Measurements from ENCODE around the gene KCNH4.
"Not testable (repeated sequence)": the region's sequence is repeated elsewhere in the genome, so short reads cannot be mapped to it uniquely, and the experiment has no call there.

The KCNH4 gene

DNA sequence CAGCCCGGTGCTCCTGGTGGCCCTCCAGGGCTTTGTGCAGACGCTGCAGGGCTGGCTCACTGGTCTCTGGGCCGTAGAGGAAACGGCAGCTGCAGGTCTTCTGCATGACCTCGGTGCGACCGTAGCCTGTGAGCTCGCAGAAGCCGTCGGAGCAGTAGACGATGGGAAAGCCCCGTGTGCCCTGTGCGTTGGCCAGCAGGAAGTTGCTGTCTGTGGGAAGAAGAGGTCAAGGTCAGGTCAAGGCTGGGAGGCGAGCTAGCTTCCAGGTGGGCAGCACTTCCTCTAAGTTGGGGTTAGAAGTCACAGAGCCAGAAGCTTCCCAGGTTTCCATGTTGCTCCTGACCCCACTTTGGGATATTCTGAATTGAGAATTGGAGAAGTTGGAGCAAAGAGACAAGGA, 2.1 kb downstream of the KCNH4 start:
- no peak for DNase-seq

DNA sequence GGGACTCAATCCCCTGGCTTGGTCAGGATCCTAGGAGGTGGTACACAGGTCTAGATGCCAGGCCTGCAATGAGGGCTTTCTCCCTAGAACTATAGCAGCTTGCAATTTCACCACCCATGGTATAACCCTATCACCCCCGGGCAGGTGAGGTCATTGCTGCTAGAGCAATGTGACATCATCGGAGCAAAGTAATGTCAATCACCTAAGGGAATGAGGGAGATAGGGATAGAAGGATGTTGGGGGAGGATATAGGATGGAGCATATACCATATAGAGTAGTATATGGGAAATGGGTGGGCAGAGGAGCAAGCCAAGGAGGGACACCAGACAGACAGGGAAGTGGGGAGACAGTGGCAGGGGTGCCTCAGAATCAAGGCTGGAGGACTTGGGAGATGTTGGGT, 3.3 kb downstream of the KCNH4 start:
- DNase-seq, result no peak

DNA sequence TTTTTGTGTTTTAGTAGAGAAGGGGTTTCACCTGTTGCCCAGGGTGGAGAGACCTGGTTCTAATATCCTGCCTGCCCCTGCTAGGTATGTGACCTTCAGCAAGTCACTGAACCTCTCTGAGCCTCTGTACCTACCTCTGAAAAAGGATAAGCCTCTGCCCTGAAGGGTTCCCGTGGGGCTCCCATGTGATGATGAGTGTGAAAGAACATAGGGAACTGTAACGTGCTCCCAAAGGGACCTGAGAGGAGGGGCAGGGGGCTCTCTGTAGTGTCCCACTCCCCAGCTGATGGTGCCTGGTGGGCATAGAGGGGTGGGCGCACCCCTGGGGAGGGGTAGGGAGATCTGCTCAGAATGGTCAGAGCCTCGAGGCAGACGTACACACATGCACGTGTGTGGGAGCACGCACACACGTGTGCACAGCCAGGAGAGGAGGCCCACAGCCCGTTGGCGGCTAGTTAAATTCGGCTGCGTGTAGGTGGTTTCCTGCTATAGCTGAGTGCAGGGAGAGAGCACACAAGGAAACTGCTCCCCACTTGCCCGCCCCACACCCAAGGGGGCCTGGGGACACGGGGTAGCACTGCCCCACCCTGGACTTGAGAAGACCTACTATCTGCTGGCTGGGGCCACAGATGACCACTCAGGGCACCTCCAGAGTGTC, 6.7 kb downstream of the KCNH4 start:
- no peak for DNase-seq

DNA sequence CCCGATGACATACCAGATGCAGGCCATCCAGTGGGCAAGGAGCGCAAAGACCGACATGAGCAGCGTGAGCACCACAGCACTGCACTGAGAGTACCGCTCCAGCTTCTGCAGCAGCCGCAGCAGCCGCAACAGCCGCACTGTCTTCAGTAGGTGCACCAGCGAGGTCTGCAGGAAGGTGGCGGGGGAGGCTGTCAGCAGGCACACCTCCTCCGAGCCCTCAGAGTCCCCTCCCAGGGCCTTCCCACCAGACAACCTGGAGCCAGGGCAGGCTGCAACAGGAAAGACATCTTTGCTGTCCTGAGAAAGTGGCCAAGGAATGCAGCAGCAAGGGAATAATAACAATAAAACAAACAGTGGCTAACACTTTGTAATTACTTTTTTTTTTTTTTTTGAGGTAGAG, 9.1 kb downstream of the KCNH4 start:
- DNase-seq, result no peak

DNA sequence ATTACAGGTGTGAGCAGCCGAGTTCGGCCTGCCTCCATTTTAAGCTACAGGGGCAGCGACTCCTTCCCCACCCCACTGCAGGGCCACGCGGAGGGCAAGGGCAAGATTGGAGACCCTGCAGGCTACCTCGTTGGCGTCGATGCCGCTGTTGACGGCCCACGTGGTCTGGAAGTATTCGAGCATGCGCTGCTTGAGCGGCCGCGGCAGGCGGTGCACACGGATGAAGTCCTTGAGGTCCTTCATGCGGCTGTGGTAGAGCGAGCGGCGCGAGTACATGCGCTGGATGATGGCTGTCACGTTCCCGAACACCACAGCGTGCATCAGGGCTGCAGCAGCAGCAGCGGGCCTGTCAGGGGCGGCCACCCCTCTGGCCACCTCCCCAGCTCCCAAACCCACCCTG, 11.6 kb downstream of the KCNH4 start:
- no peak for DNase-seq

DNA sequence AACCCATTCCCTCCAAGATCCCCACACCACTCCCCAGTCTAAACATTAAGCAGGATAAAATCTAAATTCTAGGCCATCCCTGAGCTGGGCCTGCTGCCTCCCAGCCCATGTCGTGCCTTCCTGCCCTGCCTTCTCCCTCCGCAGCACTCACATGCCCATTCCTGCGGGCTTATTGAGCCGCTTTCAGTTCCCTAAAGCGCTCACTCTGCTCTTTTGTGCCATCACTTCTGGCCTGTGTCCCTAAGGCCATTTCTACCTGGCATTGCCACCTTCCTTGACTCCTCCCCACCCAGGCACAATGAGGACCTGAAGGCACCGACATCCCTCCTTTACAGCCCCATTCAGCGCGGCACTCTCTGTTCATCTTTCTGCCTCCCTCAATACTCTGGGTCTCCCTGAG, 13.1 kb downstream of the KCNH4 start:
- no peak for DNase-seq

DNA sequence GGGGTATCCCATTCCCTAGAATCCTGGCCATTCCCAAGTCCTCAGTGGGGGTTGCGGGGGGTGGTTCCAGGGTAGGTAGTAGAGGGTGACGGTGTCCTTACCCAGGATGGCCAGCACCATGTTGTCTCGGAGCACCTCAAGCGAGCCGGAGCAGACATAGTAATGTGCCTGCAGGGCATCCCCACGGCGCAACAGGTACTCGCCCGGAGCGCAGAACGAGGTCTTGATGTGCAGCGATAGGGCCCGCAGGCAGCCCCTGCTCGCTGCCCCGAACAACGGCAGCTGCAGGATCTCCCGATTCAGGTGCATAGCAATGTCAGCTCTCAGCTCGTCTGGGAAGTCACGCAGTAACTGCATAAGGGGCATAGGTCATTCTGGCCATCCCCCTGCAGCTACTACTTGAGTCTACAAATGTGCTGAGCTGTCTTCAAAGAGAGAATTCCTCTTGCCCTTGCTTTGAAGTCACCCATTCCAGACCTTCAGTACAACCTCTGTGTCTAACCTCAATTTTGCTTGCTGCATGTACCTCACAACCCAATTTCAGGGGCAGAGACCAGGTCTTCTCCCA, 14.7 kb downstream of the KCNH4 start:
- DNase-seq, result no peak

DNA sequence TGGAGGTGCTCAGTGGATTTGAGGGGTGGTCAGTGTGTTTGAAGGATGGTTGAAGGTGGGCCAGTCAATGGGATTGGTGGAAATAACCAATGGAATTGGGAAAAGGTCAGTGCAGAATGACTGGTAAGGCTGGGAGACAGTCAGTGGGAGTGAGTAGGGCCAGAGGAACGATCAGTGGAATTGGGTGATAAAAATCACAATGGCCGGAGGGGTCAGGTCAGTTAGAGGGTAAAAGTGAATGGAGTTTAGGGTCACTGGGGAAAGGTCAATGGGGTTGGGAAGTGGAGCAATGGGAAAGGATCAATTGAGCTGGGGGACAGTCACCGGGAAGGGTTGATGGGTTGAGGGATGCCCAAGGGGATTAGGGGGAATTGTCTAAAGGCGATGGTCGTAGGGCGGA, 15.2 kb downstream of the KCNH4 start:
- no peak for DNase-seq

DNA sequence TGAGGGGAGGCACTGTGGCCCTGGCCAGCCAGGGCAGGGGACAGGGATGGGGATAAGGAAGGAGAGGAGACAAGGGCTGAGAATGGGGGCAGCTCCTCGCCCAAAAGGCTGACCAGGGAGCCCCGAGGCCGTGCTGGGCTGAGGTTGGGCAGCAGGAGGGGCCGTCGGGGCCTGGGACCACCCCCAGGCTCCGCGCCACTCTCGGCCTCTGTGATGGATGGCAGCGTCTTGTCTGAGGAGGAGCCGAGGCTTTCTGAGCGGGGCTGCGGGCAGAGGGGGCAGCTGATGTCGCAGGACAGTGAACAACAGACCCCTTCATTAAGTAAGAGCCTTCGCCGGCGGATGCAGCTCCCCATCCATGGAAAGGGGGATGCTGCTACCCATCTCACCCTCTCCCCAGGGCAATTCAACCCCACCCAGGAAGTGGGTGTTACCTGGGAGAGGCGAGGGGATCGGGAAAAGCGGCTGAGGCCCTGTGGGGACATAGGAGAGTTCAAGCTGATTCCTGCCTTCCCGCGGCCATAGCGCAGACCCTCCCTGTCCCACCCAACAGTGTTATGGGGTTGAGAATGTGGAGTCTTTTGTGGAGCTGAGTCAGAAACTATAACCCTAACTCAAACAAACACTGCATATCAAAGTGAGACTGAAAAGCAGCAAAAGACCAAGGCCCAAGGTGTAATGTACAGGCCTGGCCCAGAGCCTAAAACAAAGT, 17.1 kb downstream of the KCNH4 start:
- DNase-seq, result no peak

DNA sequence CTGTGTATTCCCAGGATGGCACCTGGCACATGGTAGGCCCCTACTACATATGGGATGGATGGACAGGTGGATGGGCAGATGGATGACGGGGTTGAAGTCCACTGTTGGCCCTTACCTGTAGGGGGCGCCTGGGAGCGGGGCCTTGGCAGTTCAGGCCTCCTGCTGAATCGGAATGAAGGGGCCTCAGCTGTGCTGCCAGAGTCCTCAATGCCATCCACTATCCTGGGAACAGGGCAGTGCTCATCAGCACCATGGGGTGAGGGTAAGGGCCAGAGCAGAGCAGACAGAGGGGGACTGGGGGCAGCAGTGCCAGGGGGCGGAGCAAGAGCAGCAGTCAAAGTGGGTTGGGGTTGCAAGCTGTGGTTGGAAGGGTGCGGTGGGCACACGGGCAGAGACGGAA, 17.8 kb downstream of the KCNH4 start:
- no peak for DNase-seq

DNA sequence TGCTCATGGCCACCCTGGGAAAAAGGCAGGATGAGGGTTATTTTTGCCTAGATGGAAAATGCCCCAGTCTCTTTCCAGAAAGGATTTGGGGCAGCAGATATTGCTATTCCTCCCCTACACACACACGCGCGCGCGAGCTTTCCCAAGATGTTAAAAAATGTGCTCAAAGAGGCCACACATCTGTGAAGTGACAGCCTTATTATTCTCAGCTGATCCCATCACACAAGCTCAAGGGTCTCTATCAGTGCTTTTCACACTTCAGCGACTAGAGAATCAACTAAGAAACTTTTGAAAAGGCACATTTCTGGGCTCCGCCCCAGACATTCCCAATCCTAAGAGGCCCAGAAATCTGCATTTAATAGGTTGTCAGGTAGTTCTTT, 20.4 kb downstream of the KCNH4 start:
- DNase-seq, result no peak

DNA sequence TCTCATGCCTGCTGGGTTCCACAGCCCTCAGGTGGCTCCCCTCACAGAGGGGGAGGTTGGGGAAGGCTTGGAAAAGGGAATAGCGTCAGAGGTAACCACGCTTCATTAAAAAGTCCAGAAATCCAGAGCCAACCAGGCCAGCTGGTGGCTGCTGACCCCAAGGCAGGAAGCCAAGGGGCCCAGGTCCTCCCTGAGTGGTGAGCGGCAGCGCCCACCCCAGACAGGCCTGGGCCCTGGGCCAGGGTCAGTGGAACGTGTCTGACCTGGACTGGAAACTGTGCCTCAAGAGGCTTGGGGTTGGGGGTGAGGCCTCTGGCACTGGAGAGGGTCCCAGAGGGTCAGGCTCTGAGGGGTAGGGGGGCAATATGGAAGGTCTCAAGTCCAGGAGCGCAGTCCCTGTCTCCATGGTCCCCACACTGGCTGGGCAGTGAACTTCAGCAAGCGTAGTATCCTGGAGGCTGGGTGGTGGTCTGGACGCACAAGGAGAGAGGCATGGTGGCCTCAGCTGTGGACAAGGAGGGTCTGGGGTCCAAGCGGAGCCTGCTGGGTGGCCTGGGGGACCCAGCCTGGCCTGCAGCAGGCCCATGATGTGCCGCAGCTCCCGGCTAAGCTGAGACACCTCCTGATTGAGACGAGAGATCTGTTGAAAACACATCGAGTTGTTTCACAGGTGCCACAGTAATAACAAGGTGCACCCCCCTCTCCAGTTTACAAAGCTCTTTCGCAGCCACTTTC, 21.0 kb downstream of the KCNH4 start:
- DNase-seq, result no peak

DNA sequence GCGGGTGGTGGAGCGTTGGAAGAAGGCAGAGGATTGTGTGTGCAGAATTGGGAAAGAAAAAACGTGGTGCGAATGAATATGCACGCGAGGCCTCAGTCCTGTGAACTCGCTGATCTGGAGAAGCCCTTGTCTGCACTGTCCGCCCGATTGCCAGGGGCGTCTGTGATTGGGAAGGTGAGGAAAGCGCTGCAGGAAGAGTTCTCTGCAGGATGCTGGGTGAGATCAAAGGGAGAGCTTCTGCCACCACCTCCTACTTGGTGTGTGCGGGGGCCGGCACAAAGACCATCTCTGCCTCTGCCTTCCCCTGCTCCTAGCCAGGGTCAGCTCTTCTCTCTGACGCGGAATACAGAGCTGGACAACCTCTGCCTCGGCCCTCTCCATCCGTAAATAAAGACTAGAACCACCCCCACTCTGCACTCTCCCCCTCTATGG, 25.3 kb downstream of the KCNH4 start:
- DNase-seq, result no peak

DNA sequence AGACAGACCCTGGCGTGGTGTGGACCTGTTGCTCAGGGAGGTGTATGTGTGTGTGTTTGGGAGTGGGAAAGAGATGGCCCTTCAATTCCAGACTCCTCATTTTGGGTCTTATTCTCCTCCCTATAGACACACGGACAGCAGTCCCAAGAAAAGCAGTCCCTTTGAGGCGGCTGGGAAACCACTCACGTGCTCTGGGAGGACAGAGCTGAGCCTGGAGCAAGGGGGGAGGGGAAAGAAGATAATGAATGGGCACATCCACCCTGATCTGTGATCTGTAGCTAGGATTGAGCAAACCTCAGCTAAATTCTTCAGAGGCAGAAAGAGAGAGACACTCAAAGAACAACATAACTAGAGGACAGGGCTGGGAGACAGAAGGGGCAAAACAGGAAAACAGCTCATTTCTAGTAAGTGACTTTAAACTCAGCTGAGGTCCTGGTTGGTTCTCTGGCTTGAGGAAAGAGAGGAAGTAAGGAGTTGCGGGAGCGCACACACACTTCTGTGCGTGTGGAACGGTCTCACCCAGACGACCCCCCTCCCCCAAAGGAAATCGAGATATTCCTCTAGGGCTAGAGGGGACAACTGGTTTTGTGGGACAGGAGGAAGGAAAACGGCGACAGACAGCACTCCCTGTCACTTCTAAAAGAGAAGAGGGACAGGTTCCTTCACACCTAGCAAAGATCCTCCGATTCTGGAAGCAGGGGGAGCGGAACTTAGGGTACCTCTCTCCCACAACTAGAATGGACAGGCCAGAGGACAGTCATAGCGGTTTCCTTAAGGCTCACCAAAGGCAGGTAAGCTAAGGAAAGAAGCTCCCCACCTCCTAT, 26.8 kb downstream of the KCNH4 start:
- no peak for DNase-seq

DNA sequence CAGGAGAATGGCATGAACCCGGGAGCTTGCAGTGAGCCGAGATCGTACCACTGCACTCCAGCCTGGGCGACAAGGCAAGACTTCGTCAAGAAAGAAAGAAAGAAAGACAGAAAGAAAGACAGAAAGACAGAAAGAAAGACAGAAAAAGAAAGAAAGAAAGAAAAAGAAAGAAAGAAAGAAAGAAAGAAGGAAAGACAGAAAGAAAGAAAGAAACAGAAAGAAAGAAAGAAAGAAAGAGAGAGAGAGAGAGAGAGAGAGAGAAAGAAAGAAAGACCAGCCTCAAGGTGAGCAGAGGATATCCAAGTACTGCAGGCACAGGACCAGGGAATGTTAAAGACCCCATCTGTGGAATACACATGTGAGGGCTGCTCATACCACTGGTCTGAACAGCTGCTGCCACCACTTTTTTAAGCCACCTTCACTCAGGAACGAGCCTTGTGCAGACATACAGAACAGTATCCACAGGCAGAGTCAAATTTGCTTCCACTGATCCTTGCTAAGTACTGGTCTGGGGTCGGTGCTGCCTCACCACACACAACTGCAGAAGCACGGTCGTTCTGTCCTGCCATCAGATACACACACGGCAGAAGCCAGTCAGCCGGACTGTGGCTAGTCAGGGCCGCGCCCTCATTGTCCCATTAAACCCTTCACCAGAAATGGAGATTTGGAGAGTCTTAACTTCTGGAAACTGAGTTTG, 33.9 kb downstream of the KCNH4 start:
- DNase-seq, result no peak

DNA sequence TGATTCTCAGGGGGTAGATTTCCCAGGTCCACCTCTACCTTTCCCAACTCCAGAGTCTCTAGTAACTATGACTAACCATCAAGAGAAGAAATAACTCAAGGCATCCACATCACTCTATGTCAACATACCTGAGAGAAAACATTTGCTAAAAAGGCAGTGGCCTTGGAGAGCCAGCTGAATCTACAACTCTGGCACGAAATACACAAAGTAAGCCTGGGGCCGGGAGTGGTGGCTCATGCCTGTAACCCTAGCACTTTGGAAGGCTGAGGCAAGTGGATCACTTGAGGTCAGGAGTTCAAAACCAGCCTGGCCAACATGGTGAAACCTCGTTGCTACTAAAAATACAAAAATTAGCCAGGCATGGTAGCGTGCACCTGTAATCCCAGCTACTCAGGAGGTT, 37.8 kb downstream of the KCNH4 start:
- not testable (repeated sequence) for DNase-seq

DNA sequence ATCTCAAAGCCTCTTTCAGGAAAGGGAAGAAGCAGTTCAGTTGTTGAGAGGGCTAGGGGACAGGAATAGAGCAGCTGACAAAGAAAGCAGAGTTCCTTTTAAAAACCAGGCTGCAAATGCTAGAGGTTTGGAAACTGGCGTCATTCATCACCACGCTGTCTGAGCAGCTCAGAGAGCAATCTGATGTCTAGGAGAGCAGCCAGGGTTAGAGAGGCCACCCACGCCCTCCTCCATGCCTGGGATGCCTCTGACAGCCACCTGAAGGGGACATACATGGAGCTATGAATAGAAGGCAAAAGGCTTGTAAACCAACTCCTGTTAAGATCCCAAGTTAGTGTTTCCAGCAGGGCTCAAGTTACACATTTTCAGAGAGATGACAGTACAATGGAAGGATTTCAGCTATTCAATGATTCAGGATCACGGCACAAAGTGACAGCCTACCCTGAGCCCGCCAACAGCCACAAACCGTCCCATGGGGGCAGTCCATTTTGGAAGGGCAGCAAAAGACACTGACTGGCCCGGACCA, 38.5 kb downstream of the KCNH4 start:
- no peak for DNase-seq

DNA sequence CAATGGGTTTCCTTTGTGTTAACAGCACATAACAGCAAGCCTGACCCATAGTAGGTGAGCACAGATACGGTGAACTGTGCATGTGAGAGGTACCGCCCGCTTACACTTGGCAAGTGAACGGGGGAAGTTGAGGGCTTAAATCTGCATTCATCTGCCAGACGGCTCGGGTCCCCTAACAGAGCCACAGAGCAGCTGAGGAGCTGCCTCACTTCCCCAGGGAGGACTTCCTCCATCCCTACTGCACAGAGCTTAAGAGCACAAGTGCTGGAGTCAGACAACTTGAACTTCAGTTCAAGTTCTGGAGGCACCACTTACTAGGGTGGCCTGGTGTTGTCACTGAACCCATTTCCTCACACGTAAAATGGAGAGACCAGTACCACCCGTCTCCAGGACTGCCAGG, 39.6 kb downstream of the KCNH4 start:
- no peak for DNase-seq

DNA sequence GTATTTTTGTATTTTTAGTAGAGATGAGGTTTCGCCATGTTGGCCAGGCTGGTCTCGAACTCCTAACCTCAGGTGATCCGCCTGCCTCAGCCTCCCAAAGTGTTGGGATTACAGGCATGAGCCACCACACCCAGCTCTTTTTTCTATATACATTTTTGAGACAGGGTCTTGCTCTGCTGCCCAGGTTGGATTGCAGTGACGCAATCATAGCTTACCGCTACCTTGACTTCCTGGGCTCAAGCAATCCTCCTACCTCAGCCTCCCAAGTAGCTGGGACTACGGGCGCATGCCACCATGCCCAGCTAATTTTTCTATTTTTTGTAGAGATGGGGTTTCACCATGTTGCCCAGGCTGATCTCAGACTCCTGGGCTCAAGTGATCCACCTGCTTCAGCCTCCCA, 40.3 kb downstream of the KCNH4 start:
- DNase-seq, result not testable (repeated sequence)

DNA sequence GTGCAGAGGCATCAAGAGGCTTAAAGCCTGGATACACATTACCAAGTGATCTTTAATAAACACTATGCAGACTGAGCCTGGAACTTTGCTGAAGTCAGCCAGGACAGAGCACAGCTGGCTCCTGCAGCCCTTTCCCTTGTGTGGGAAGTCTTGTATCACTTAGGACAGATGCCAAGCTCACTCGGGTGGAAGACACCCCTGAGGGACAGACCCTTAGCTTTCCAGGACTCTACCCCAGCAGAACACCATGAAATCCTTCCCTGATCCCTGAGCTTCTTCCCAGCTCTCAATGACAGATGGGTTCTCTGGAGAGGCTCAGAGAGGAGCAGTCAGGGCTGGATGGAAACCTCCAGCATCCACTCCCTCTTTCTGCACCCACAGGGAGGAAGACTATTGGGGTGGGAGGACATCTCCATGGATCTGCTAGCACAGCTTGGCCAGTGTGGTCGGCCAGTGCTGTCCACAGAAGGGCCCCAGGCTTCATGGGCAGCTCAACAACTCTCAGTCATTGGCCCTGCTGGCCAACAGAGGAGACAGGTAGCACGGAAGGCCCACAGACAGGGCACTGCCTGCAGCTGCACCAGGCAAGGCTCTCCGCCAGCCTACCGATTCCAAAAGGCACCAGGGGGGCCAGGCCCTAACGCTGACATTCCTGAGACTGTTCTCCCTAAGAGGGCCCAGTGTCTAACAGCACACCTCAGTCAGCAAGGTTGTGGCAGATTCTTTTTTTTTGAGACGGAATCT, 42.0 kb downstream of the KCNH4 start:
- no peak for DNase-seq

DNA sequence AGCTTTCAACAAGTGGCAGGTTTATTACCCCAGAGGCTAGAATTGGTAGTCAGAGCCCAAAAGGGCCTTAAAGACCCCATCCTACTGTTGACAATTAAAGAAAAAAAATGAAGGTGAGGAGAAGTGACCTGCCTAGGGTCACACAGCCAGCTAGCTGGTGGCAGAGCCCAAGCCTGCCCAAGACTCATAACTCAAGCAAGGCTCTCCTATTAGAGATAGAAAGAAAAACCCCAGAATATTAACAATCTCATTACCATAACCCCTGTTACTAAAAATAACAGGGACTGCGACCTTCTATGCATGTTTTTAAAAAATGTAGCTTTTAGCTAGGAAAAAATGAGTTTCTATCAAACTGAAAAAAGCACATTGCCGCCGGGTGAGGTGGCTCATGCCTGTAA, 44.3 kb downstream of the KCNH4 start:
- DNase-seq, result no peak
